K562 (cell line): ENCODE data around the gene MAPKAPK2. TPM values are rescaled to one million over a fixed set of nuclear protein-coding genes. Genes with fewer than 3 reads are reported as not detected.

Source experiments
- BCOR ChIP-seq: fragments of 450-650 bp; IDR thresholded peaks from 2 replicates; pipeline ENCODE4 v1.6.1; 2016
- CCNT2 ChIP-seq: IDR thresholded peaks from 2 replicates; pipeline ENCODE4 v1.6.1; 2011; ENCODE audit warnings: borderline replicate concordance, low read depth, mild to moderate bottlenecking, moderate library complexity, mixed read lengths, low read length; ENCODE audit not compliant: insufficient read length; ENCODE audit errors: extremely low read depth
- CHD1 ChIP-seq: fragments of 200-600 bp; sonication (generic); IDR thresholded peaks from one replicate; pipeline ENCODE4 v1.6.1; 2012; ENCODE audit warnings: mild to moderate bottlenecking, moderate library complexity, low read length, inconsistent platforms
- CSDE1 ChIP-seq, 2 experiments: fragments of 450-650 bp; IDR thresholded peaks; 2 replicates each; pipeline ENCODE4 v1.6.1; 2016; ENCODE audit warnings: mild to moderate bottlenecking in 1 of 2
- CUX1 ChIP-seq: fragments of 200-800 bp; sonication (Bioruptor generic); IDR thresholded peaks from 2 replicates; pipeline ENCODE4 v1.6.1; 2016; ENCODE audit warnings: missing genetic modification characterization, missing compliant biosample characterization
- HMG20A ChIP-seq: fragments of 450-650 bp; formaldehyde crosslinking; conservative IDR thresholded peaks from 2 replicates; pipeline ENCODE4 v1.4.0; 2020; ENCODE audit warnings: mild to moderate bottlenecking, mixed read lengths
- HOXB6 ChIP-seq: fragments of 250-450 bp; sonication (Bioruptor Pico); IDR thresholded peaks from 2 replicates; pipeline ENCODE4 v1.5.1; 2022; ENCODE audit warnings: mild to moderate bottlenecking, borderline replicate concordance
- ILF3 ChIP-seq: fragments of 450-650 bp; IDR thresholded peaks from 2 replicates; pipeline ENCODE4 v1.6.1; 2018; ENCODE audit warnings: antibody characterized with exemption, mild to moderate bottlenecking, moderate library complexity, borderline replicate concordance
- KAT7 ChIP-seq: sonication (generic); formaldehyde crosslinking; IDR thresholded peaks from 2 replicates; pipeline ENCODE4 v1.8.0; 2022; ENCODE audit warnings: missing genetic modification reagents, mild to moderate bottlenecking, borderline replicate concordance
- KDM1A ChIP-seq, 2 experiments: fragments of 450-650 bp; IDR thresholded peaks; 2 replicates each; pipeline ENCODE4 v1.6.1; 2016; ENCODE audit warnings: mild to moderate bottlenecking in 2 of 2
- KLF16 ChIP-seq: IDR thresholded peaks from 2 replicates; pipeline ENCODE4 v1.6.1; 2016; ENCODE audit warnings: antibody characterized with exemption
- PHF20 ChIP-seq: fragments of 450-650 bp; IDR thresholded peaks from 2 replicates; pipeline ENCODE4 v1.6.1; 2018; ENCODE audit not compliant: partially characterized antibody
- RBM39 ChIP-seq: fragments of 200-400 bp; formaldehyde crosslinking; optimal IDR thresholded peaks from 2 replicates; pipeline ENCODE3; 2018; ENCODE audit warnings: low read depth, low read length
- SPI1 ChIP-seq: IDR thresholded peaks from 2 replicates; pipeline ENCODE4 v1.6.1; 2011; ENCODE audit warnings: low read depth, low read length, control low read depth, borderline replicate concordance
- SREBF2 ChIP-seq: sonication (generic); formaldehyde crosslinking; IDR thresholded peaks from 2 replicates; pipeline ENCODE4 v1.4.0; 2020; ENCODE audit warnings: mild to moderate bottlenecking, missing genetic modification reagents
- SRF ChIP-seq, 2 experiments: fragments of 250-450, 450-650 bp in 1 of 2; sonication (Bioruptor Pico) in 1 of 2; sonication (generic) in 1 of 2; formaldehyde crosslinking; IDR thresholded peaks; 2 replicates each; pipeline versions ENCODE4 v1.5.0 to v1.5.1; 2020 to 2022; ENCODE audit warnings: mild to moderate bottlenecking in 1 of 2, missing genetic modification reagents in 1 of 2
- STAG1 ChIP-seq: sonication (generic); formaldehyde crosslinking; IDR thresholded peaks from 2 replicates; pipeline ENCODE4 v1.5.0; 2020; ENCODE audit warnings: missing genetic modification reagents, borderline replicate concordance
- U2AF2 ChIP-seq: fragments of 200-400 bp; formaldehyde crosslinking; optimal IDR thresholded peaks from 2 replicates; pipeline ENCODE3; 2017; ENCODE audit warnings: low read depth, mild to moderate bottlenecking, low read length
- ZNF121 ChIP-seq: sonication (generic); formaldehyde crosslinking; conservative IDR thresholded peaks from 2 replicates; pipeline ENCODE4 v1.8.0; 2022; ENCODE audit warnings: missing genetic modification reagents
- ZNF274 ChIP-seq: IDR thresholded peaks from 2 replicates; pipeline ENCODE4 v1.6.1; 2011; ENCODE audit warnings: low read depth, mild to moderate bottlenecking, low read length, moderate library complexity, borderline replicate concordance
- ZZZ3 ChIP-seq: fragments of 450-650 bp; IDR thresholded peaks from 2 replicates; pipeline ENCODE4 v1.6.1; 2016; ENCODE audit warnings: antibody characterized with exemption, mild to moderate bottlenecking, moderate library complexity
- polyA plus RNA-seq, 8 experiments: library from polyadenylated mRNA; depleted of rRNA in 4 of 8; stranded (reverse) in 5 of 8; unstranded in 3 of 8; fragments of >200 nt; fragmentation: Nextera tagmentation in 2 of 8; fragmentation: Illumina TruSeq in 1 of 8; extraction: Ambion mirVana in 2 of 8; extraction: Trizol in 1 of 8; gene quantifications; 2 replicates each; pipeline versions ENCODE4 v1.2.1 to v1.2.3, GENCODE V29; 2011 to 2014; ENCODE audit warnings: inconsistent platforms in 1 of 8, missing spikeins in 1 of 8
- total RNA-seq, 7 experiments: library from RNA; depleted of rRNA in 6 of 7; stranded (reverse); fragments of >200 nt in 6 of 7; fragmentation: Illumina TruSeq in 2 of 7; extraction: Trizol in 2 of 7; gene quantifications; 2 replicates each; pipeline versions ENCODE4 v1.2.1 to v1.2.3, GENCODE V29; 2011 to 2021; ENCODE audit warnings: low replicate concordance in 1 of 7
- TF ChIP-seq, protein P1 (sequence below): sonication (generic); formaldehyde crosslinking; IDR thresholded peaks from 2 replicates; pipeline ENCODE4 v1.9.0; 2022; ENCODE audit warnings: mild to moderate bottlenecking, missing genetic modification reagents
- TF ChIP-seq, protein P2 (sequence below): IDR thresholded peaks from 3 replicates; pipeline ENCODE4 v1.6.1; 2011; ENCODE audit warnings: borderline replicate concordance, mild to moderate bottlenecking; ENCODE audit not compliant: insufficient read length, insufficient read depth

Gene MAPKAPK2
- total and polyA plus RNA-seq, 9 of the 15 experiments (the other 6 are each of a cell fraction or from before 2014, with no cell fraction given): 0.63 to 94.2 (median 52.1) TPM

DNA sequence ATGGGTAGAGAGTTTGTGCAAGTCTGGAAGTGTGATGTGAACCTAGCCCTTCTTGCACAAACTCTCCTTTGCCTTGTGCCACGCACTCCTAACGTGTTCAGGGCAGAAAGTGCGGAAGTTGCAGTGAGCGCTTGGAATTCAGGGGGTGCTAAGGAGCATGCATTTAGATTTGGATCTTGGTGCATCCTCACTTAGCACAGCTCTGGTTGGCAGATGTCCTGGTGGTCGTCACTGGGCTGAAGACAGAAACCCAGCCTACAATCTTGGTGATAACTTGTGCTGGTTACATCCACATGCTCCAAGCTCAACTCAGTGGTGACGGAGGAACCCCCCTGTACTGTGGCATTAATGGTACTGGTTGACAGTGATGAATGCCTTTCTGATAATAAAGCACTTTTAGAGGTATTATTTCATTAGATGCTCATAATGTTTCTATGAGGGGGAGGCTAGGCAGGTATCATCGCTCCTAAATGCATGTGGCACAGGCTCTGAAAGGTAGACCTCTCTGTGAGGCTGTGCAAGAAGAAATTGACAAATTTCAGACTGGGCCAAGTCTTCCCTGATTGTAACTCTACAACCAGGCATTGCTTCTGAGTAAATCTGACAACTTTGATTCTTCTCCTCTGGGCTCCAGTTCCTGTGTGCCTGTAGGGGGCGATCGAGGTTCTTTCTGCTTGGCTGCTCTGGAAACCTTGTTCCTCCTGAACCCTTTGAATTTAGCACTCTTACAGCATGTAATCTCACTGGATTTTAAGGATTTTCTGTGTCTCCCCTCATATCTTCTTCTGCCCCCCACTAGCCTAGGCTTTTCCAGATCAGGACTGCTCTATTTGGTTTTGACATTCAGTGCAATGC lies 40.6 kb downstream of the MAPKAPK2 start (continued):
- TF ChIP-seq KDM1A (IDR thresholded peaks at IDR 0.05) (peak; percentile 72 to 82), ZZZ3 (no peak), ZNF121 (CRISPR knock-in tag) (no peak), SPI1 (no peak), CUX1 (CRISPR knock-in tag) (no peak), CHD1 (no peak), SRF (CRISPR knock-in tag; IDR thresholded peaks at IDR 0.05) (no peak), KLF16 (0 out of 2 replicates have a peak, but pooled peaks have one; percentile 55), STAG1 (CRISPR knock-in tag) (no peak), PHF20 (no peak), CCNT2 (no peak), SREBF2 (CRISPR knock-in tag) (no peak), KAT7 (no peak), HMG20A (CRISPR knock-in tag) (no peak), RBM39 (no peak), HOXB6 (no peak), BCOR (no peak), CSDE1 (IDR thresholded peaks at IDR 0.05) (no peak), ILF3 (no peak), ZNF274 (no peak), U2AF2 (no peak)
- TF ChIP-seq, protein P1, sequence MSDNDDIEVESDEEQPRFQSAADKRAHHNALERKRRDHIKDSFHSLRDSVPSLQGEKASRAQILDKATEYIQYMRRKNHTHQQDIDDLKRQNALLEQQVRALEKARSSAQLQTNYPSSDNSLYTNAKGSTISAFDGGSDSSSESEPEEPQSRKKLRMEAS: no peak
- TF ChIP-seq, protein P2, sequence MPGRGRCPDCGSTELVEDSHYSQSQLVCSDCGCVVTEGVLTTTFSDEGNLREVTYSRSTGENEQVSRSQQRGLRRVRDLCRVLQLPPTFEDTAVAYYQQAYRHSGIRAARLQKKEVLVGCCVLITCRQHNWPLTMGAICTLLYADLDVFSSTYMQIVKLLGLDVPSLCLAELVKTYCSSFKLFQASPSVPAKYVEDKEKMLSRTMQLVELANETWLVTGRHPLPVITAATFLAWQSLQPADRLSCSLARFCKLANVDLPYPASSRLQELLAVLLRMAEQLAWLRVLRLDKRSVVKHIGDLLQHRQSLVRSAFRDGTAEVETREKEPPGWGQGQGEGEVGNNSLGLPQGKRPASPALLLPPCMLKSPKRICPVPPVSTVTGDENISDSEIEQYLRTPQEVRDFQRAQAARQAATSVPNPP: no peak
